Measurements from ENCODE around the gene TMCO2.

TMCO2 gene

GRCh38 chr1:40299366-40300248, 51.9 kb downstream of the TMCO2 start:
- Histone ChIP-seq H3F3A (ENCODE audit: insufficient read depth) (no peaks in the 10 kb centered on the region), H3K4me3 (ENCODE audit: insufficient read depth, low read length, poor library complexity, severe bottlenecking) (no peak overlapping the region), H3K79me2 (ENCODE audit: insufficient read depth, low read length) (no peaks in the 10 kb centered on the region), H2AFZ (ENCODE audit: low read depth, low read length, severe bottlenecking) (no peak overlapping the region), H3K4me2 (ENCODE audit: low read depth, low read length, poor library complexity, severe bottlenecking) (no peak overlapping the region), H3K9ac (ENCODE audit: low read length) (no peak overlapping the region), H3K27me3 (ENCODE audit: low read length) (no peaks in the 10 kb centered on the region), H4K20me1 (ENCODE audit: low read depth, low read length) (no peaks in the 10 kb centered on the region), H3K27ac (ENCODE audit: low read depth, low read length) (no peak overlapping the region), H3K36me3 (ENCODE audit: low read length) (no peaks in the 10 kb centered on the region), H3K9me2 (replicated peaks; ENCODE audit: insufficient read depth, low read length) (no peaks in the 10 kb centered on the region), H3K9me3 (ENCODE audit: insufficient read depth, low read length) (no peaks in the 10 kb centered on the region)
- TF ChIP-seq CTCF (IDR thresholded peaks at IDR 0.05; ENCODE audit: insufficient read depth, low read length, poor library complexity, severe bottlenecking) (no peak), EZH2phosphoT487 (conservative IDR thresholded peaks at IDR 0.05; ENCODE audit: low read length) (no peak)

GRCh38 chr1:40300249-40300567, 52.5 kb downstream of the TMCO2 start:
- no peak overlapping the region for H3K4me2 ChIP-seq (ENCODE audit: low read depth, low read length, poor library complexity, severe bottlenecking)
- no peaks in the 10 kb centered on the region for H3K9me3 ChIP-seq (ENCODE audit: insufficient read depth, low read length)
- H4K20me1 ChIP-seq (ENCODE audit: low read depth, low read length) = no peaks in the 10 kb centered on the region
- TF ChIP-seq EZH2phosphoT487 (conservative IDR thresholded peaks at IDR 0.05; ENCODE audit: low read length) = no peak
- no peak for TF ChIP-seq CTCF (IDR thresholded peaks at IDR 0.05; ENCODE audit: insufficient read depth, low read length, poor library complexity, severe bottlenecking)
- H3K27me3 ChIP-seq (ENCODE audit: low read length) = no peaks in the 10 kb centered on the region
- H3K79me2 ChIP-seq (ENCODE audit: insufficient read depth, low read length) = no peaks in the 10 kb centered on the region
- H3K27ac ChIP-seq (ENCODE audit: low read depth, low read length) = no peak overlapping the region
- no peak overlapping the region for H3K4me3 ChIP-seq (ENCODE audit: insufficient read depth, low read length, poor library complexity, severe bottlenecking)
- H3K9me2 ChIP-seq (replicated peaks; ENCODE audit: insufficient read depth, low read length) = no peaks in the 10 kb centered on the region
- H2AFZ ChIP-seq (ENCODE audit: low read depth, low read length, severe bottlenecking) = no peak overlapping the region
- H3K36me3 ChIP-seq (ENCODE audit: low read length) = no peaks in the 10 kb centered on the region
- no peaks in the 10 kb centered on the region for H3F3A ChIP-seq (ENCODE audit: insufficient read depth)
- no peak overlapping the region for H3K9ac ChIP-seq (ENCODE audit: low read length)

- Histone ChIP-seq H3K79me2 (ENCODE audit: insufficient read depth, low read length) (no peaks in the 10 kb centered on the region), H3K9me3 (ENCODE audit: insufficient read depth, low read length) (no peaks in the 10 kb centered on the region), H3K9me2 (replicated peaks; ENCODE audit: insufficient read depth, low read length) (no peaks in the 10 kb centered on the region), H3K27me3 (ENCODE audit: low read length) (no peaks in the 10 kb centered on the region), H3K27ac (ENCODE audit: low read depth, low read length) (no peak overlapping the region), H4K20me1 (ENCODE audit: low read depth, low read length) (no peaks in the 10 kb centered on the region), H3K4me2 (ENCODE audit: low read depth, low read length, poor library complexity, severe bottlenecking) (no peak overlapping the region), H3K4me3 (ENCODE audit: insufficient read depth, low read length, poor library complexity, severe bottlenecking) (no peak overlapping the region), H3K36me3 (ENCODE audit: low read length) (no peaks in the 10 kb centered on the region), H3K9ac (ENCODE audit: low read length) (no peak overlapping the region), H3F3A (ENCODE audit: insufficient read depth) (no peaks in the 10 kb centered on the region), H2AFZ (ENCODE audit: low read depth, low read length, severe bottlenecking) (no peak overlapping the region)
- no peak for TF ChIP-seq CTCF (IDR thresholded peaks at IDR 0.05; ENCODE audit: insufficient read depth, low read length, poor library complexity, severe bottlenecking)
Measured at GRCh38 chr1:40300651-40301050, 52.9 kb downstream of the TMCO2 start.
